Pulmonary artery endothelial cell (primary cell): Measurements from ENCODE around the gene ZC3H18. TPM values are rescaled to one million over a fixed set of nuclear protein-coding genes. Genes with fewer than 3 reads are reported as not detected.

Experiments
- DNase-seq: peaks from one replicate; pipeline ENCODE4 v3.0.0-alpha.2; 2011; ENCODE audit warnings: low read depth, low spot score
- total RNA-seq: library from RNA; depleted of rRNA; stranded (reverse); fragments of >200 nt; gene quantifications from 2 replicates; pipeline ENCODE4 v1.2.3, GENCODE V29; 2014

ZC3H18 gene
- total RNA-seq, 1 donor from 2014 or later: 11.1 TPM

GRCh38 chr16:88636488-88637265, 66.5 kb downstream of the ZC3H18 start:
- DNase-seq: no peak

GRCh38 chr16:88638323-88639230, 68.4 kb downstream of the ZC3H18 start, which contains the start of gene IL17C:
IL17C (plus strand) TSS chr16:88638572; CDS start chr16:88638642, 70 bp downstream.
- DNase-seq: no peak

GRCh38 chr16:88639231-88640038, 69.2 kb downstream of the ZC3H18 start:
- DNase-seq: no peak

- DNase-seq: no peak
Measured at GRCh38 chr16:88640039-88640495, 69.9 kb downstream of the ZC3H18 start.

- no peak for DNase-seq
Measured at GRCh38 chr16:88640498-88641247, 70.5 kb downstream of the ZC3H18 start.

GRCh38 chr16:88642881-88643643, 72.9 kb downstream of the ZC3H18 start:
- no peak for DNase-seq

- DNase-seq: no peak
Measured at GRCh38 chr16:88643644-88643932, 73.4 kb downstream of the ZC3H18 start.

GRCh38 chr16:88645455-88645854, 75.3 kb downstream of the ZC3H18 start:
- no peak for DNase-seq

GRCh38 chr16:88645941-88646340, 75.7 kb downstream of the ZC3H18 start:
- DNase-seq: no peak

- no peak for DNase-seq
Measured at GRCh38 chr16:88646345-88647034, 76.3 kb downstream of the ZC3H18 start.

- no peak for DNase-seq
Measured at GRCh38 chr16:88647178-88648070, 77.2 kb downstream of the ZC3H18 start.

GRCh38 chr16:88649195-88649923, 79.2 kb downstream of the ZC3H18 start:
- DNase-seq: no peak

- DNase-seq: no peak
Measured at GRCh38 chr16:88649924-88650748, 79.9 kb downstream of the ZC3H18 start.

- DNase-seq: no peak
Measured at GRCh38 chr16:88650749-88651275, 80.6 kb downstream of the ZC3H18 start, which contains the start of gene CYBA. CYBA (minus strand) TSS chr16:88651053; CDS start chr16:88651013, 40 bp downstream.

GRCh38 chr16:88651276-88651988, 81.2 kb downstream of the ZC3H18 start:
- no peak for DNase-seq
